NCI-H1092 (cell line): ENCODE data around the gene IDH2.
"Not testable (repeated sequence)": the region's sequence is repeated elsewhere in the genome, so short reads cannot be mapped to it uniquely, and the experiment has no call there.

Experiments used
- DNase-seq: peaks from one replicate; lab custom pipeline; 2025; lab: John Stamatoyannopoulos, UW

The IDH2 gene

GRCh38 chr15:90114451-90114901 lies 12.2 kb upstream of the IDH2 start:
- DNase-seq: no peak

GRCh38 chr15:90113166-90113565 lies 10.9 kb upstream of the IDH2 start:
- DNase-seq: no peak

- DNase-seq: not testable (repeated sequence)
Measured at GRCh38 chr15:90109163-90109751, 7.0 kb upstream of the IDH2 start.

GRCh38 chr15:90108038-90108437 lies 5.8 kb upstream of the IDH2 start:
- DNase-seq: not testable (repeated sequence)

DNA sequence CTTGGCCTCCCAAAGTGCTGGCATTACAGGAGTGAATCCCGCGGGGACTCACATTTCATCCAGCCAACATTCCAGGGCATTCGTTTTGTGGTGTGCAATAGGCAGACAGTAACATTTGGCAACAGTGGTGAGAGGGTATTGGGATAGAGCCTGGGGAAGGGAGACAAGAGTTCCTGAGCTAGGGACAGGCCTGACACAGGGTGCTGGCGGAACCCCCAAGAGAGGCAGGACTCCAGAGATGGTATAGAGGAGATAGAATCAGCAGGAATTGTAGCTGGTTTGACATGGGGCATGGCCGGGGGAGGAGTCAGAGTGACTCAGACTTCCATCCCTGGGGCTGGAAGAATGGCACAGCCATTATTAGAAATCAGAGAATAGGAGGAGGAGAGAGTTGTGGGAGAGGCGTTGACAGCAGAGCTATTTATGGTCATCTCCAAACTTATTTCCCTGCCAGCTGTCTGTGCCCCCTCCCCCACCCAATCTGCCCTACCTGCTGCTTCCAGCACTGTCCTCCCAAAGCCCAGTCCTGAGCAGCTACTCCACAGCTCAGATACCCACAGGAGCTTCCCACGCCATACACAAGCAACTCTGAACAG lies 4.4 kb upstream of the IDH2 start:
- DNase-seq: no peak

- no peak for DNase-seq
Measured at GRCh38 chr15:90105521-90105920, 3.3 kb upstream of the IDH2 start.

GRCh38 chr15:90104551-90104950 lies 2.3 kb upstream of the IDH2 start:
- DNase-seq: no peak

DNA sequence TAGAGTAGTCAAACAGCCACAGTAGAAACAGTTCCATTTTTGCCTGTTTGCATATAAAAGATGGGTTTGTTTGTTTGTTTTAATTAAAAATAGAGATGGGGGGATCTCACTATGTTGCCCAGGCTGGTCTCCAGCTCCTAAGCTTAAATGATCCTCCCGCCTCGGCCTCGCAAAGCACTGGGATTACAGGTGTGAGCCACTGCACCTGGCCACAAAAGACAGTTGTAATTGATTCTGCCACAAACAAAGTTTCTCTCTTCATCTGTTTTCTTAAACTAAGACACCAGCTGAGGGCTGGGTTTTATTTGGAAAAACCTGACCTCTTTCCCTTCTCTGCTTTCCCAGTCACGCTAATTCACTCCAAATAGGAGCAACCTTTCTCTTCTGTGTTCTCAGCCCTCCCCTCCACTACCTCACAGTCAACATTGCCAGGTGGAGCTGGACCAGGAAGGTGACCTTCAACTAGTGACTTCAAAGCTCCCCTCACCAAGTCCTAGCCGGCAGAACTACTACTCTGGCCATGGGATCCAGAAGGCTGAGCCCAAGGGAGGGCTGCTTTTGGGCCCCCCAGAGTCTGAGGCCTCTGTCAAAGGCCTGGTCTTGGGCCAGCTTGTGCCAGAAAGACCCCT lies 1.5 kb upstream of the IDH2 start:
- no peak for DNase-seq

DNA sequence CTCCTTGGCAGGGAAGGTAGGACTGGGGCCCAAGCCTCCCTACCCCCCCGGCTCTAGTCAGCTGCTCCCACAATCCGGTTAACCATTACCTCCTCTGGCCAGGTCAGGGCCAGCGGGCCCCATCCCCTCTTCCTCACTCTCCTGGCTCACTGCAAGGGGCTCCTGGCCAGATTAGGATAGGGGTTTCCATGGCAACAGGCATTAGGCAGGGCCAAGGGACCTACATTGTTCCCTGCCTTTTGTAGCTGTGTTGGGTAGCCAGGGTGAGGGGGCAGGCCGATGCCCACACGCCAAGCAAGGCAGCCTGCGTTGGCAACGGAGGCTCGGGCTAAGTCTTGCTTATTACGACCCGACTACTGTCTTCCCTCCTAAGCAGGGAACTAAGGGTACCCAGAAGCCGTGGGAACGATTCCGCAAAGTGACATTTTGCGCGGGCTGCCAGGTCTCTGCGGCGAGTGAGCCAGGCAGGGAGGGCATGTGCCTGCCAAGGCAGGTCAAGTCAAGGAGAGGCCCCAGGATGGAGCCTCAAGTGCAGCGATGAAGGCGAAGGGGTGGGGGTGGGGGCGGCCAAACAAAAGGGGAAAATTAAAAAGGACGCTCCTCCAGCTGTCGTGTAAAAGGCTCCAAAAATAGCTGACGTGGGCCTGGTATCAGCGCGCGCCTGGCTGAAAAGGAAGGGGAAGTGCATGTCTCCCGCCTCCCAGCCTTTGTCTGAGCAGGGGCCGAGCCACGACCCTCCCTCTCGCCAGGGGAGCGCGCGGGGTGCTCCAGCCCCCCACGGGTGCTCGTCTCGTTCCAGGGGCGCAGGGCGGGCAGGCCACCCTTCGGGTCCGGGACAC lies 919 bp downstream of the IDH2 start:
- peak; percentile 20 for DNase-seq

DNA sequence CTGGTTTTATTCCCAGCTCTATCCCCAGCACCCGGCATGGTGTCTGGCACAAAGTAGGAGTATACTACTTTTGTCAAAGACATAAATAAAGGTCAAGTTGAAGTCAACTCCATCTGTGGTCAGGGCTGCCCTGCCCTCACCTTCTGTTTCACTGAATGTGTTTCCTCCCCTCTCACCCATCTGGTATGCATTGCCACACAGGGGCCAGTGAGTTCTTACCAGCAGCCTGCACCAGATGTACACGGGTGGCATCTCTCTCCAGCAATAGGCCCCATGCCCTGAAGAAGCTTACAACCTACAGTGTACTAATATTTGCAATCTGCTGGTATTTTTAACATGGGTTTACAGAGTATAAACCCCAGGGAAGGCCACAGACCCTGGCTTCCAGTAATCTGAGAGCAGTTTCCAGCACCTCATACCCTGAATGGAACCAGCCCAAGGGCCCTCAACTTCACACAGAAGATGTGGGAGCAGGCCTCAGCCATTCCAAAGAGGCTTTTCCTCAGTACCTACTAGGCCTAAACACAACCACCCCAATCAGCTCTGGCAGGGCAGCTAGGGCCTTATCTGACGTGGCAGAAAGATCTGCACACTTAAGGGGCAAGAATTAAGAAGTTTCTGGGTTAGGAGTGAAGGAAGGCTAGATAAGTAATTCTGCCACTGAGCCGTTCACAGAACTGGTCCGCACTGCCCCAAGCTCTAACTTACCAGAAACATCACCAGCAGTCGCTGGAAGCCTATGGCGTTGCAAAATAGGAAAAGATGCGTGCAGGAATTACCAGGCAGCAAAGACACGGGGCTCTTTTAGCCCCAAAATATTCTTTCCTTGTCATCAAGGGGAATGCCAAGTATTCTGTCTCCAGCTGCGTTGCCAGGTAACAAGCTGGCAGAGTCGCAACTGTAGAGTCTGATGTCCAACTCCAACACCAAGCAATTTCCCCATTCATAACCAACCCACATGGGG lies 2.1 kb downstream of the IDH2 start:
- no peak for DNase-seq

DNA sequence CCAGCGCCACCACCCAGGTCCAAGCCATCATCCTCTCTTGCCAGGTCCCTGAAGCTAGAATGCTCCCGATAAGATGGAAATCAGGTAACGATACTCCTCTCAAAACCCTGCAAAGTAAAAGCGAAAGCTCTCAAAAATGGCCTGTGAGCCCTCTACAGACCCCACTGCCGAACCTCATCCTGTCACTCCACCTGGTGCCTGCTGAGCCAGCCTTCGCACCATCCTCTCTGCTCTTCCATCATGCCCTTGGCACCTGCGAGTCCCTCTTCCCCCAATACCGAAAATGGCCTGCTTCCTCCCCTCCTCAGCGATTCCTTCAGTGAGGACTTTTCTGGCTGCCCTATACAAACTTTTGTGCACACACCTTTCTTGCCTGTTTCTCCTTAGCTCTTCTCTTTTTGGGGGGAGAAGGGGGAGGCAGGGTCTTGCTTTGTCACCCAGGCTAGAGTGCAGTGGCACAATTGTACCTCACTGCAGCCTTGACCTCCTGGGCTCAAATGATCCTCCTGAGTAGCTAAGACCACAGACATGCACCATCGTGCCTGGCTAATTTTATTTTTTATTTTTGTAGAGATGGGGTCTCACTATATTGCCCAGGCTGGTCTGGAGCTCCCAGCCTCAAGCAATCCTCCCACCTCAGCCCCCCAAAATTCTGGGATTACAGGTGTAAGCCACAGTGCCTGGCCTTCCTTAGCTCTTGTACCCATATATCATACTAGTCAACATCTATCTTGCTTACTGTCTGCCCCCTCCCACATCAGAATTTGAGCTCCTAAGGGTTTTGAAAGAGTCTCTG lies 3.0 kb downstream of the IDH2 start:
- no peak for DNase-seq

- no peak for DNase-seq
Measured at GRCh38 chr15:90097475-90097874, 4.8 kb downstream of the IDH2 start.

GRCh38 chr15:90095521-90095959 lies 6.7 kb downstream of the IDH2 start:
- DNase-seq: no peak

DNA sequence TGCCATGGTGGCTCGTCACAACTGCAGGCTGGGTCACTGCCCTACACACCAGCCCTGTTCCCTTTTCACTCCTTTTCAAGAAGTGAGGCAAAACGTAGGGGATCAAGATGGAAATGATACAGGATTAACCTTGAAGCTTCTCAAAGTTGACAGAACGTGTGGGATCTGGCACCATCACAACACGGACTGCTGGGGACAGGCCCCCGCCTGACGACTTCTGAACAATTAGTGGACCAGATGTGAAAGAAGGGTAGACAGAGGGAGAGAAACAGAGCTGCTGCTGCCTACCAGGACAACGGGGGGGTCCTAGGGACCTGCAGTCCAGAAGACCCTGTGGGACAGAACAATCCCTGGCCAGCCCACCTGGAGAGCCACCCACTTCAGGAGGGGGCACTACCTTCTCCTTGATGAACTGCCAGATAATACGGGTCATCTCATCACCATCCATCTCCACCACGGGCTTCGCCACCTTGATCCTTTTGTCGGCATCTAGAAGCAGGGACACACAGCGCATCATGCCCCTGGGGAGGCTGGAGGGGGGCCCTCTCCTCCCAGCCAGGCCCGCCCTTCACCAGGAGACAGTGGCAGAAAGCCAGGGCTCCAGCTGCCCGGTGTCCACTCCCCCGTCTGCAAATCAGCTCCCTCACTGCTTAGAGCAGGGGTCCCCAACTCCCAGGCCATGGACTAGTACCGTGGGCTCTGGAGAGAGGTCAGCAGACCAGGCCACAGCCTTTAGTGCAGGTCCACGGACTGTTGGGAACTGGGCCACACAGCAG lies 10.9 kb downstream of the IDH2 start:
- DNase-seq: no peak

- no peak for DNase-seq
Measured at GRCh38 chr15:90090226-90090848, 11.9 kb downstream of the IDH2 start.

GRCh38 chr15:90087454-90088154 lies 14.7 kb downstream of the IDH2 start:
- DNase-seq: no peak

- DNase-seq: no peak
Measured at GRCh38 chr15:90086868-90087268, 15.4 kb downstream of the IDH2 start.

DNA sequence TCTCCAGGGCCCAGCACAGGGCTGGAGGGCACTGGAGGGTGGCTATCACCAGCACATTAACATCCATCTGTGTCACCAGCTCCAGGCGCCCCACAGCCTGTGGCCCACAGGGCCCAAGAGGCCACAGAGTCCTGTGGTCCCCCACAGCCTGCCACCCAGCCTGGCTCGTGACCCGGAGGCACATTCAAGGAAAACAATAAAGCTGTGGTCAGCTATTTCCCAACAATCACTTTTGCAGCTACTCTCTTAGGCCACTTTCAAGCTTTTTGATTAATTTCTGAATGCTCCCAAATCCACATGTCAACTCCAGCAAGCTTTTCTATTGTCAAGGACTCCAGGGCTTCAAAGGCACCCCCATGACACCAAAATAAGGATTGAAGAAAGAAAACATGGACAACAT lies 16.7 kb downstream of the IDH2 start:
- no peak for DNase-seq
